Fibroblast of lung (primary cell): ENCODE measurements around the gene HNRNPL.

Experiments used
- EZH2 ChIP-seq: IDR thresholded peaks from 2 replicates; pipeline ENCODE4 v1.5.1; 2012; ENCODE audit warnings: low read length, control low read depth, mild to moderate bottlenecking; ENCODE audit errors: missing control alignments
- TF ChIP-seq, protein P1 (sequence below), 2 donors: IDR thresholded peaks in 1 of 2; conservative IDR thresholded peaks in 1 of 2; 1 replicate in 1 of 2; 2 replicates in 1 of 2; pipeline ENCODE4 v1.5.1; 2011 to 2012; ENCODE audit warnings: low read length in 2 of 2, control low read depth in 1 of 2, inconsistent platforms in 1 of 2, low read depth in 1 of 2, mild to moderate bottlenecking in 1 of 2

DNA sequence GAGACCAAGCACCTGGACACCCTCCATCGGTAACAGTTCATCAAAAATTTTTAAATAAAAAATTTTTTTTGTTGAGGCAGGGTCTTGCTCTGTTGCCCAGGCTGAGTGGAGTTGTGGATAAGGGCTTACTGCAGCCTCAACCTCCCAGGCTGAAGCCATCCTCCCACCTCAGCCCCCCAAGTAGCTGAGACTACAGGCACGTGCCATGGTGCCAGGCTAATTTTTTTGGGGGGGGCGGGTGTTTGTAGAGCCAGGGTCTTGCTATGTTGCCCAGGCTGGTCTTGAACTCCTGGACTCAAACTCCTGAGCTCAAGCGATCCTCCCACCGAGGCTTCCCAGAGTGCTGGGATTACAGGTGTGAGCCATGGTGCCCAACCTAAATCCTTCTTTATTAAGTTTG lies 56.1 kb downstream of the HNRNPL start:
- TF ChIP-seq, protein P1, sequence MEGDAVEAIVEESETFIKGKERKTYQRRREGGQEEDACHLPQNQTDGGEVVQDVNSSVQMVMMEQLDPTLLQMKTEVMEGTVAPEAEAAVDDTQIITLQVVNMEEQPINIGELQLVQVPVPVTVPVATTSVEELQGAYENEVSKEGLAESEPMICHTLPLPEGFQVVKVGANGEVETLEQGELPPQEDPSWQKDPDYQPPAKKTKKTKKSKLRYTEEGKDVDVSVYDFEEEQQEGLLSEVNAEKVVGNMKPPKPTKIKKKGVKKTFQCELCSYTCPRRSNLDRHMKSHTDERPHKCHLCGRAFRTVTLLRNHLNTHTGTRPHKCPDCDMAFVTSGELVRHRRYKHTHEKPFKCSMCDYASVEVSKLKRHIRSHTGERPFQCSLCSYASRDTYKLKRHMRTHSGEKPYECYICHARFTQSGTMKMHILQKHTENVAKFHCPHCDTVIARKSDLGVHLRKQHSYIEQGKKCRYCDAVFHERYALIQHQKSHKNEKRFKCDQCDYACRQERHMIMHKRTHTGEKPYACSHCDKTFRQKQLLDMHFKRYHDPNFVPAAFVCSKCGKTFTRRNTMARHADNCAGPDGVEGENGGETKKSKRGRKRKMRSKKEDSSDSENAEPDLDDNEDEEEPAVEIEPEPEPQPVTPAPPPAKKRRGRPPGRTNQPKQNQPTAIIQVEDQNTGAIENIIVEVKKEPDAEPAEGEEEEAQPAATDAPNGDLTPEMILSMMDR (conservative IDR thresholded peaks at IDR 0.05 in 1 of 2, IDR thresholded peaks at IDR 0.05 in 1 of 2; ENCODE audit: low read depth in 1 of 2, low read length in 2 of 2): no peak
- TF ChIP-seq EZH2: no peak
